Astrocyte of the spinal cord (primary cell): Measurements from ENCODE around the gene PARP14.

Experiments used
- DNase-seq: peaks from one replicate; pipeline ENCODE4 v3.0.0; 2011; ENCODE audit warnings: low read depth, low spot score
- H3K4me3 ChIP-seq: 2 replicates; pipeline ENCODE4 v1.5.1; 2011; ENCODE audit warnings: low read depth, mild to moderate bottlenecking, low read length, moderate library complexity
- CTCF ChIP-seq: IDR thresholded peaks from 2 replicates; pipeline ENCODE4 v1.5.1; 2012; ENCODE audit warnings: low read depth, mild to moderate bottlenecking, low read length, inconsistent platforms
- in situ Hi-C: cut with HindIII; loops from 2 replicates; pipeline ENCODE4 v1.10.0; 2017; ENCODE audit warnings: low sequenced_read_pairs

The PARP14 gene

GRCh38 chr3:122671553-122671952, 9.1 kb upstream of the PARP14 start:
- no peak for TF ChIP-seq CTCF
- no peak overlapping the region for H3K4me3 ChIP-seq
- DNase-seq, result no peak
- in situ Hi-C loops, result no loop called here

GRCh38 chr3:122674339-122674738, 6.3 kb upstream of the PARP14 start:
- no peak for TF ChIP-seq CTCF
- in situ Hi-C loops, result no loop called here
- DNase-seq, result no peak
- H3K4me3 ChIP-seq, result no peak overlapping the region

- DNase-seq, result peak; percentile 46
- no peak for TF ChIP-seq CTCF
- in situ Hi-C loops, result no loop called here
- no peak overlapping the region for H3K4me3 ChIP-seq
Observed at GRCh38 chr3:122676759-122677158, 3.9 kb upstream of the PARP14 start.

- DNase-seq, result no peak
- in situ Hi-C loops, result no loop called here
- H3K4me3 ChIP-seq, result no peak overlapping the region
- TF ChIP-seq CTCF, result no peak
Observed at GRCh38 chr3:122677216-122677615, 3.4 kb upstream of the PARP14 start.

GRCh38 chr3:122678506-122678905, 2.1 kb upstream of the PARP14 start:
- no peak for DNase-seq
- in situ Hi-C loops, result no loop called here
- H3K4me3 ChIP-seq, result no peak overlapping the region
- TF ChIP-seq CTCF, result no peak

- in situ Hi-C loops, result no loop called here
- peak overlapping the region; percentile 25 for H3K4me3 ChIP-seq
- peak; percentile 85 for TF ChIP-seq CTCF
- peak; percentile 79 for DNase-seq
Observed at GRCh38 chr3:122679085-122679881, 1.4 kb upstream of the PARP14 start.
